WI38 (cell line): Measurements from ENCODE around the gene GADL1.

Experiments
- H3K4me3 ChIP-seq: 2 replicates; pipeline ENCODE4 v1.5.1; 2011; ENCODE audit warnings: low read depth, mild to moderate bottlenecking, control low read depth, low read length
- CTCF ChIP-seq: IDR thresholded peaks from 2 replicates; pipeline ENCODE4 v1.5.1; 2012; ENCODE audit warnings: low read depth, mild to moderate bottlenecking, control low read depth, low read length

The GADL1 gene

GRCh38 chr3:30729512-30729911, 164.9 kb downstream of the GADL1 start:
- H3K4me3 ChIP-seq: no peak overlapping the region
- TF ChIP-seq CTCF: no peak

DNA sequence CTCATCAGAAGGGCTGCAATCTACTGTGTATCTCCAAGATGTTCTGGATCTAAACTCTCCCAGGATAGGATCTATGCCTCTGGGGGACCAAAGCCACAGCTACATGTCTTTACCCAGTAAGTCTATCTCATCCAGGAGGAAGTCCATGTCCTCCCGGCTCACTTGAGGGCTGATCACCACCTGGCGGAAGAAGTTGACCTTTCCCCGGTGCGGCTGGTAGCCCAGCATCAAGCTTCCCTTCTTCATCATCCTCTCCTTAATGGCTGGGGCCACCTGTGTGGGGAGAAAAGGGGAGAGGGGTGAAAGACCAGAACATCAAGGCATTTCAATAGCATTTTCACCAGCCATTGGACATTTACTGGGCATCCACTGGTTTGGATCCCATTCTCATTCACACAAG, 166.3 kb downstream of the GADL1 start:
- no peak for TF ChIP-seq CTCF
- H3K4me3 ChIP-seq: no peak overlapping the region

DNA sequence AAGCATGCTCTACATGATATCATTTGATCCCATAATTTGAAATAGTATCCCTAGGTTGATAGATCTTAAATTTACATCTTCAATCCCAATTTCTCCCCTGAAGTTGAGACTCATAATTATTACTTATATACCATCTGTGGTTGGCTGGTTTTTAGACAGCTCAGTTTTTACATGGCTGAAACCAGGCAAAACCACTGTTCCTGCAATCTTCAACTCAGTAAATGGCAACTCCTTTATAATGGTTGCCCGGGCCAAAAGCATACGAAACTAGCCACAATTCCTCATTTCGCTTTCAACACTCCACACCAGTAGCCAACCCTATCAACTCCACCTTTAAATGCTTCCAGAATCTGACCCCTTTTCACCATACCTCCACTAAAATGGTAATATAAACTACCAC, 169.6 kb downstream of the GADL1 start:
- TF ChIP-seq CTCF: no peak
- H3K4me3 ChIP-seq: no peak overlapping the region

DNA sequence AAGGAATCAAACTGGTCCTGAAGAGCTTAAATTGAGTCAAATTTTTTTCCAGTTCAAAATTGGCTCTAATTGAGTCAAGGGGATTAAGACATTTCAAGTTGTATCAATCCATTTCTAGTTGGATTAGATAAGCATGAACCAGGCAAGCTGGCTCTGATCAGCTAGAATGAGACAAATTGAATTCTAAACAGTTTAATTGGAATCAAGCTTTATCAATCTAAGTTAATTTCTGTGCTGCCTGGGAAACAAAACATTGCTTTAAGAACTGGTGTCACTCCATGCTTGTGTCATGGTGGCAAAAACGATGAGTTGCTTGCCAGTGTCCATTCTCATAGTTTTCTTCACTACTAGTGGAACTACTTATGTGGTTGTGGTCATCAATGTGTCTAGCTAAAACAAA, 171.2 kb downstream of the GADL1 start:
- no peak overlapping the region for H3K4me3 ChIP-seq
- TF ChIP-seq CTCF: no peak

- no peak overlapping the region for H3K4me3 ChIP-seq
- TF ChIP-seq CTCF: no peak
Measured at GRCh38 chr3:30721314-30721634, 173.2 kb downstream of the GADL1 start.

GRCh38 chr3:30720586-30721313, 173.7 kb downstream of the GADL1 start:
- H3K4me3 ChIP-seq: no peak overlapping the region
- no peak for TF ChIP-seq CTCF

GRCh38 chr3:30719536-30719935, 174.9 kb downstream of the GADL1 start:
- no peak overlapping the region for H3K4me3 ChIP-seq
- TF ChIP-seq CTCF: no peak
